PFSK-1 (cell line): ENCODE data around the gene MSANTD2.

Experiments used
- POLR2AphosphoS5 ChIP-seq: IDR thresholded peaks from 2 replicates; pipeline ENCODE4 v1.6.1; 2012; ENCODE audit warnings: low read depth, mild to moderate bottlenecking, control low read depth, low read length, moderate library complexity
- REST ChIP-seq, 2 experiments: IDR thresholded peaks; 2 replicates each; pipeline versions ENCODE4 v1.6.1 to v1.8.0; 2011 to 2012; ENCODE audit warnings: low read depth in 2 of 2, low read length in 2 of 2, control low read depth in 1 of 2, inconsistent platforms in 1 of 2, mild to moderate bottlenecking in 1 of 2, moderate library complexity in 1 of 2; ENCODE audit not compliant: insufficient read depth in 1 of 2
- TAF1 ChIP-seq: IDR thresholded peaks from 2 replicates; pipeline ENCODE4 v1.6.1; 2012; ENCODE audit warnings: low read length, control low read depth, borderline replicate concordance; ENCODE audit not compliant: insufficient read depth

- TF ChIP-seq TAF1 (no peak), REST (IDR thresholded peaks at IDR 0.05; ENCODE audit: insufficient read depth in 1 of 2, low read depth in 2 of 2, low read length in 2 of 2) (no peak), POLR2AphosphoS5 (no peak)
These were observed 14.5 kb upstream of the MSANTD2 start for GRCh38 chr11:124814739-124815138.
